HG03060 (cell line): Measurements from ENCODE around the gene LAD1.

Experiments used
- ATAC-seq: cut with Tn5 transposase; IDR thresholded peaks from one replicate; pipeline ENCODE4 v1.9.1; 2021; ENCODE audit warnings: low read depth, moderate number of reproducible peaks; ENCODE audit not compliant: unreplicated experiment

The LAD1 gene

DNA sequence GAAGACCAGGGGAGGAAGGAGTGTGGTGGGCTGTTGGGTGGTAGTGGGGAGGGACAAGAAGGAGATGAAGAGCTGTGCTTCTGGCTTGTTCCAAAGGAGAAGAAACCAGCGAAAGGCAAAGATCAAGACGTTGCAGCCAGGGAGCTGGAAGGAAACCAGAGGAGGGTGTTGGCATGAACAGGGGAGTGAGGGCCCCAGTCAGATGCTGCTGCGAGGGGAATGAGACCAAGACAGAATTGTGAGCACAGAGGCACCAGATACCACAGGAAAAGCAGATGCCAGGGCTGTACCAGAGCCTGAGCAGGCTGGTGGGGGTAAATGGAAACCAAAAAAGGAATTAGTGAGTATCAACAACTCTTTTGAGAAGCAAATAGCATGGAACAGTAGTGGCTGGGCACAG lies 6.0 kb downstream of the LAD1 start:
- no peak for ATAC-seq

DNA sequence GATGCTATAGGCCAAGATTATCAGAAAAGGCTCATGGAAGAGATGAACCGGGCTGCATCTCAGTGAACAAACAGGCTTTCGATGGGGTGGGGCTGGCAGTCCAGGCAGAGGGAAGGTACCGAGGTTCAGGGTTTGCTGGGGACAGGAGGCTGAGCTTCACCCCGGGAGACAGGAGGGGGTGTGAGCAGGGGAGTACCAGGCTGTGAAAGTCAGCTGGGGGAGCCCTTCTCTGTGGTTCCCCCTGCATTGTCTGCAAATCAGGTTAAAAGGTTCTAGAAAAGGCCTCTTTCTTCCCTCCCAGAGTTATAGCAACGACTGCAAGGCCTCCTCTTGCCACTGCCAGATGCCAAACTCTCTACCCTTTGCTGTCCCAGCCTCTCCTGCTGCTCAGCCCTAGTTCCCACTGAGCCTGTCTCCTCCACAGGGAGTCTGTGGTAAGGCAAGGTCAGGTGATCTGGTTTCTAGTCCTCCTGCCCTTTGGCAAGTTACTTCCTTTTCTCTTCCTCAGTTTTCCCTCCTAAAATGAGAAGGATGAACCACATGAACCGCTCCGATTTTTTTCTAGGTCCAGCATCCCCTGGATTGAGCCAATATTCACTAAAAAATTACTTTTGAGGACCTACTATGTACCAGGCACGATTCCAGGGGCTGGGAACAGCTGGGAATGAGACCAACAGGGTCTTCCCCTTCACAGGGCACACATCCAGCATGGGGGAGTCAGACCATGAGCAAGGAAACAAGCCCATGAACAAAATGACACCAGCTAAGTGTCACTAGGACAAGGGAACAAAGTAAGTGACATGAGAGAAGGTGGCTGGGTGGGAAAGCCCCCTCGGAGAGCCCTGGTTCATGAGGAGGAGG lies 7.2 kb downstream of the LAD1 start:
- ATAC-seq: no peak

DNA sequence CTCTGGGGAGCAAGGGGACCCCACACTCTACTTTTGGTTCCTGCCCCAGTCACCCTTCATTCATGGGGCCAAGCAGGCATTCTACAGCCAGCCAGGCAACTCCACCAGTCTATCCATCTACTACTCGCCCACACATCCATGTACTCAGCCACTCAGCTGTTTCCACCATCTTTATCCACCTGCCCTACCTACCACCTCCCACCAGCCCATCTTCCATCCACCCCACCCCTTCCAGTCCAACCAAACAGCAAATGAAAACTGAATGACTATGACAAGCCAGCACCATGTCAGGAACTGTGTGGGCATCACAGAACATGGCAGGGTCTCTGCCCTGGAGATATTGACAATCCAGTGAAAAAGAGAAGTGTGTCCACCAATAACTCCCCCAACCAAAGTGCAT lies 7.9 kb downstream of the LAD1 start:
- no peak for ATAC-seq

DNA sequence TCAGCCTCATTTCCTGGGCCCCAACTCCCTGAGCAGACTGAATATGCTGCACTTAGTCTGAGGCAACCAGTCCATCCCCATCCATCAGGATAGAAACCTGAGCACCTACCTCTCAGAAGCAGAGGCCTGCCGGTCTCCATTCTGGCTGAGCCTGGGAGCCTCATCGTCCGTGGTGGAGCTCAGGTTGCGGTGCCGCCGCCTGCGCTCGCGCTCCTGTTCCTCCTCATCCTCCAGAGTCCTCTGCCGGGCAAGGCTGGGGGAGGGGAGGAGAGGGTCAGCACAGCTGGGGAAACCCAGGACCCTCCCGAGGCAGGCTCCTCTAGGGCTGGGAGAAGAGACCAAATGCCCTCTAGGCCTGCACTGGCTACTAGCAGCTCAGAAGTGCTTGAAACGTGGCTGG lies 10.1 kb downstream of the LAD1 start:
- no peak for ATAC-seq

DNA sequence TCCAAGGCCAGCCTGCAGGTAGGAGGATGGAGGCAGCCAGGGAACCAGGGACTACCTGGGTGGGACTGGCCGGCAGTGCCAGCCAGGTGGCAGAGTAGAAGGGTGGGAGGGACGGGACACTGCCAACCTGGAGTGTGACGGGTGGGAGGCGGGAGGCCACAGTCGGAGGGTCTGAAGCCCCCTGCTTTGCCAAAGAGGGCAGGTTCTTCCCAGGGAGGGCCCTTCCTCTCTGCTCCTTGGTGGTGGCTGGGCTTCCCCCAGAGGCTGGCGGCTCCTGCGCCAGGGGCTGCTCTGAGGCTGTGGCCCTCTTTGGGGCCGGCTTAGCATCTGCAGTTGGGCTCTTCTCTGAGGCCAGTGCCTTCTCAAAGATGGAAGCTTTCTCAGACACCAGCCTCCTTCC lies 12.9 kb downstream of the LAD1 start:
- ATAC-seq: no peak

DNA sequence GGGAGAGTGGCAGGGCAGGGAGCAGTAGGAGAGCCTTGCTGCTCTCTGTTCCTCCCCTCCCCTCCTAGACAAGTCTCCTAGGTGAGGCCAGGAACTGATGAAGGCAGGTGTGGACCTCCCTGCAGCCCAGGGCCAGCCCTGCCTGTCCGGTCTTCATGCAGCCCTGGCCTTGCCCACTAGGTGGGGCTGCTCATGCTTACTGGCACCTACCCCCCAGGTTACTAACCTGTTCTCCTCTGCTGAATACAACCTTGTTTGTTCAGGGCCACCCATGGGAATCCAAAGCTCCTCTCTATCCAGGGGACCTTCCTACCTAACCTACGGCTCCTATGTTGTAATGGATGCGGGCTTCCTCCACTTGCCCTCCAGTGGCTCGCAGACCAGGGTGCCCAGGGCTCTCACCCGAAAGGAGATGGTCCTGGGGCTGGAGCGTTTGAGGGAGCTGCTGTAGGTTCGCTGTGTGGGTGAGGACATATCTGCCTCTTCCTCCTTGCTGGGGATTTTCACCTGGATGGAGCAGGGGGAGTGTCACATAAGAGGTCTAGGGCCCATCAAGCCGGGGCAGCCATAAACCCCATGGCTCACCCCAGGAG lies 13.7 kb downstream of the LAD1 start:
- ATAC-seq: no peak

DNA sequence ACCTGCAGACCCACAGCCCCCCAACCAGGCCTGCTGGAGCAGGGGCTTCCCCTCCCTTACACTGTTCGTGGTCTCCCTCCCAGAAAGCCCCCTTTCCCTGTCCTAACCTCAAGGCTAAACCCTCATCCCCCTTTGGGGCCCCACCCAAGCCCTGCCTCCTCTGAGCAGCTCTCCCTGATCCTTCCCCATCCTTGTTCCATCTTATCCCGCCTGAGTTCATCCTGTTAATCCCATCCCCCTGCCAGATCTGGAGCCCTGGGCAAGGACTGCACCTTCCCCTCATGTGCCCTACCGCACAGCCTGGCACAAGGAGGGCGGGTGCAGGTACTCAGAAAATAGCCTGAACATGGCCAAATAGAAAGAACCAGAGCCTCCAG lies 14.7 kb downstream of the LAD1 start:
- ATAC-seq: no peak

DNA sequence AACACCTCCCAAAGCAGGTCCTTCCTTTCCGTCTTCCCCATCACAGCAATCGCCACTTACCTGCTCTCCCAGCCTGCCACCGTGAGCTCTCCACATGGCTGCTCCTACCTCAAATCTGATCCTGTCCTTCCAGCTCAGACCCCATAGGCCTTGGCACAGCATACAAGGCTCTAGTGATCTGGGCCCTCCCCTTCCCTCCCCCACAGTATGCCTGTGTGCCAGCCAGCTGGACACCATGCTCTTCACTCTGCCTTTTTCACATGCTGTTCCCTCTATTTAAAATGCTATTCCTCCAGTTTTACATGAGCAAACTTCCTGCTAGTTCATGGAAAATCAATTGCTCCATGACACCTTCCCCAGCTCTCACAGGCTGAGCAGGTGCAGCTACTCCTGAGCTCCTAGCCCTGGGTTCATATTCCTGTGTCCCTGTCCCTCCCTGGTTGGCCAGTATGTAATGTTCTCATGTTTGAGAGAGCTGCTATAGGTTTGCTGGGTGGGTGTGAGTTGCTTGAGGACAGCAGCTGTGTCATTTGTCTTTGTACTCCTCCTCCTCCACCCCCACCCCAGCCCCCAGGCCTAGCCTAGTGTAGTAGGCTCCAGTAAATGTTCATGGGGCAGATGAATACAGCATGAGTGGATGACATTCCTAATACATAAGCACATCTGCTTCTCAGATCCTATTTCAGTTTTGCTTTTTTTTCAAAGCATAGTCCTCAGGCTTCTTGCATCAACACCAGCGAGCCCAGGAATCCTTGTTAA lies 15.3 kb downstream of the LAD1 start:
- ATAC-seq: no peak

DNA sequence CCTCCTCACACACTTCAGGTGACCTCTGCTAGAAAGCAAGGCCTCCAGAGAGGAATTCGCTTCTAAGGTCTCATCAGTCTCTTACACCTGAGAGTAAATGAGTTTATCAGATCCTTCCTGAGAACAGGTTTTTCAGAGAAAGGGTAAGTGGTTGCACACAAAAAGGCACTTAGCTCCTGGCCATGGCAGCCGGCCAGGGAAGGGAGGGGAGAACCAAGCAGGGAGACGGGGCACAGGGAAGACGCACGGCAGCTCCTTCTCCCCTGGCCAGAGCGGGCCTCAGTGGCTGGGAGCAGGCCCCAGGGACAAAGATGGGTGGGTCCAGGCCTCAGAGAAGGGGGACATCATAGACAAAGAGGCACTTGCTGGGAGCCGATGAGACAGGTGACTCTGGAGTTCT lies 18.0 kb downstream of the LAD1 start:
- ATAC-seq: no peak

DNA sequence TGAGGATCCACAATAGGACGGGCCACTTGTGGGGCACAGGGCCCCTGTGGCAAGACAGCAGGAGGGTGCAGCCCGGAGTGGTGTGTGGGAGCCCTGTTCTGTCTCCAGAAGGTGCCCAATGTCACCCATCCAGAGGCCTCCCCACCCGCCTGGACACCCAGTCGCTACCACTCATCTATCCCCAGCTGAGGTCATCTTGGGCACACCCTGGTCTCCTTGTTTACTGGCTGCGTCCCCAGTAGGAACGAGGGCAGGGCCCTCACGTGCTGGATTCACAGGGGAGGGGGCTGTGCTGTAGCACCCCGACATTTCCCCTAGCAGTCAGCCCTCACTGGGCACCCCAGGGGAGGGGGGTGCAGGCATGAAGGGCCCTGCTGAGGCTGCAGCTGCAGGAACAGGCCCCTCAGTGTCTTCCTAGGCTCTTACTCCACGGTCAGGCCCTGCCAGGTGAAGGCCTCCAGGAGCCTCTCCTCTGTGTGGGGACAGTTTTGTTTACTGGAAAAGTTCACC lies 19.3 kb downstream of the LAD1 start:
- ATAC-seq: no peak

DNA sequence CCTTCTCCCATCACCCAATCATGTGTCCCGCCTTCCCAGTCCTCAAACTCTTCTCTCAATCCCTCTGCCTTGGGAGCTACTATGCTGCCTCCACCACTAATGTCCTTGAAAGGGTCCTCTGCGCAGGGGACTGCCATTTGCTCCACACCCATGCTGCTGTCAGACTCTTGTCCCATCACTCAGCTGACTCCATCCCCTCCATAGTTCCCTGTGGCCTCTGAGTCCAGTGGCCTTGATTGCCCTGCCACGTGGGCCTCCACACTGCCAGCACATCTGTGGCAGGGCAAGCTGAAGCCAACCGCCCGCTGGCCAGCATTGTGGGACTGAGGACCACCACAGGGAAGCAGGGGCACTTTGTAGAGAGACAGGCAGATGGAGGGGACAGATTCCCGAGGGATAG lies 20.3 kb downstream of the LAD1 start:
- no peak for ATAC-seq

DNA sequence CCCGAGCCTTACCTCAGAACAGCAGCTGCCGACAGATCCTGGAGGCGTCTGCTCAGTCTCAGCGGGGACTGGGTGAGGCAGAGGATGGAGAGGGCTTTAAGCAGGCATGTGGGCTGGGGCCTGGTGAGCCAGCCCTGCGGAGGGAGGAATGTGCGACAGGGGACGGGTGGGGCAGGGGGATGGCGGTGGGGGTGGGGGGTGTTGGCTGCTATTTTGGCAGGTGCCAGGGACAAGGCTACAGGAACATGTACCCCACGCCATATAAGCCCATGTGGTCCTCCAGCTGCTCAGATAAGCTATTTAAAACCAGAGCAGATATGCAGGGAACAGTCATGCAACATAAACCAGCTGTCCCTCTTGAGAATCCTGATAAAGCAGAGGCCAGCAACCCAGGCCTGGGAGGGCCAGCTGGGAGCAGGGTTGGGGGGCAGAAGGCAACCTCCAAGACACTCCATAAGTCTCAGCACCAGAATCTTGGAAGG lies 21.5 kb downstream of the LAD1 start, which contains the start of gene TNNT2:
TNNT2 (minus strand) TSS at position 70 of the 482 bp plus-strand sequence. CDS start 4,426 bp downstream, outside the sequence.
- no peak for ATAC-seq

DNA sequence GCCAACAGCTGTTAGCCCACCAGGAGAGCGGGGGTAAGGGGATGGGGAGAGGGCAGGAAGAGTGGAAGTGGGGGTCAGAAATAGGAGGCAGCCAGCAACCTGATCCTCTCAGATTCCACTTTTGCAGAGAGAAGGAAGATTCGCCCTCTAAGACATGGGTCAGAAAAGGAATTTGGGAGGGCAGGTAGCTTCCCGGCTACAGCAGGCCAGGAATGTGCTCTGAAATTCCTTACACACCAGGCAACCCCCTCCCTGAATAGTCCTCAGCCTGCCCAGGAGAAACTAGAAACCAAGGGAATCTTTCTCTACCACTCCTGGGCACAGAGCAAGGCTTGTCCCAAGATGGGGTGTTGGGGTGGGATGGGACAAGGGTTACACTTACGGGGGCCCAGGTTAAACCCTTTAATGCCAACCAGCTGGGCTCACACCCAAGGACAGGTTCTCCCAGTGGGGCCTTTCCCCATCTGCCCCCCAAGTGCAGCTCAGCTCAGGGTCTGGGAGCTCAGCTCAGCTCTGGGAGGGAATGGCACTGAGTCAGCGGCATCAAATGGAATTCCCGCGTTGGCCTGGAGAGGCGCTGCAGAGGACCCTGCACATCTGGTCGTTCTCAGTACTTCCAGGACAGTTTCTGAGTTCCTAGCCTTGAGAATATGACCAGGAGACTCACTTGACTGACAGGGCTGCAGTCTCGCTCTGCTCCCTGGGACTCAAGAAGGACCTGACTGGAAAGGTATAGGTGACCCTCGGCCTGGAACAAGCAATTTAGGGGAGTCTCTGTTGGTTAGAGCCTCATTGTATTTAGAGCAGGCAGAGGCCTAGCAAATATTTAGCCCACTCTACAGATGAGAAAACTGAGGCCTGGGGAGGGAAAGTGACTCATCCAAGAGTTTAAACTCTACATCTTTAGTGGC lies 22.4 kb downstream of the LAD1 start:
- no peak for ATAC-seq

DNA sequence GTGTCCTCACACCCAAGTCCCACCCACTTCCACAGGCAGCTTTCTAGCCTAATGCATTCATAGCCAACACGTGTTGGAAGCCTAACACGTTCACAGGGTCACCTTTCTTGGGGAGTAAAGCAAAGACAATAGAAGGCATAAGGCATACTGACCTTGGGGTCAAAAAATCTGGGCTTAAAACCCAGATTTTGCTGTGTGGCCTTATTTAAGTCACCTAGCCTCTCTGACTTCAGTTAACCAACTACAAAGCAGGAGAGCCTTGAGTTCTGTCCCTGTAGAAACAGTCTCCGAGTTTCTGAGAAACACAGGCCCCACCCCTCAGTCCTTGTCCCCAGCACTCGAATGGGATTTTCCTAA lies 23.0 kb downstream of the LAD1 start:
- ATAC-seq: no peak

DNA sequence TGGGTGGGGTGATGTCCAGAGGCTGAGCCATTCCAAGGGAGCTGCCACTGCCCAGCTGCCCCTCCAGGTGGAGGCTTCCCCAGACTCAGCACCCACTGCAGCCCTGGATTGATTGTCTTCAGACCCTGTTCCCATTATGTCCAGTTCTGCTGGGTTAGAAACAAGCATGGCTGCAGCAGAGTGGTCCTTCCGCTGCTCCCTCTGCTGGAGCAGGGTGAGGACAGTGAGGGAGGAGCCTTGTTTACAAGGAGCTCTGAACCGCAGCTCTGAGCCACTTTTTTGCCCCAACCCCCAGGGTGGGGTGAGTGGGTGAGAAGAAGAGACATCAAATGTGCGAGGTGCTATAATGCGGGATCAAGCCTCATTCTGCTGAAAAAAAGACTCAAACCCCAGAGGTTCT lies 24.0 kb downstream of the LAD1 start:
- ATAC-seq: no peak

DNA sequence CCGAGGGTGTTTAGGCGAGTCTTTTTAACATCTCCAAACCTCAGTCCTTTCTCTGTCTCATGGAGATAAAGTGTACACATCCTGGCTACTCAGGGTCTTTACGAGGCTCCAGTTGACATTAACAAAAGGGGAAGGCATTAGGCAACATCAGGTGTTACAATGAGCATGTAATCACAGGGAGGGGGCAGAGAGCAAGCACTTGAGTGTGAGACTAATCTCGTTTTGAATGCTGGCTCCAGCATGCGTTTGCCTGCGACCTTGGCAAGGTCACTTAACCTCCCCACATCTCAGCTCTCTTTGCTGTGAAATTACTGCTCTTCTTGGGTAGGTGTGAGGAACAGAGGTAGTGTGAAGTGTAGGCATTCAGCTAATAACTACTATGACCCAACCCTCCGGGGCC lies 24.8 kb downstream of the LAD1 start:
- ATAC-seq: no peak

DNA sequence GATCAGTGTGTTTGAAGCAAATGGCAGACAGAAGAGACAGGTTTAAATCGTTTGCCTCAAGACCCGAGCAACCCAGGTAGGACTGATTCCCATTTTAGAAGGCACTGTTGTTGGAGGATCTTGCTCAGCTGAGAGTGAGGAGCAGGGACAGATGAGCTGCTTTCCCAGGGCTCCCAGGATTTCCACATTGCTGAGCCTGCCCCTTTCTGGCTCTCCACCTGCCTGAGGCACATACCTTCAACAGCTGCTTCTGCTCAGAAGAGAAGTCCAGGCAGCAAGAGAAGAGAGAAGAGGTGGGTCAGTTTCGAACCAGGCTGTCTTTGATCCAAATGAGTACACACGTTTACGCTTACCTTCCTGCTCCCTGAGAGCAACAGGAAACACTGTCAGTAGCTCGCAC lies 27.3 kb downstream of the LAD1 start:
- ATAC-seq: no peak

DNA sequence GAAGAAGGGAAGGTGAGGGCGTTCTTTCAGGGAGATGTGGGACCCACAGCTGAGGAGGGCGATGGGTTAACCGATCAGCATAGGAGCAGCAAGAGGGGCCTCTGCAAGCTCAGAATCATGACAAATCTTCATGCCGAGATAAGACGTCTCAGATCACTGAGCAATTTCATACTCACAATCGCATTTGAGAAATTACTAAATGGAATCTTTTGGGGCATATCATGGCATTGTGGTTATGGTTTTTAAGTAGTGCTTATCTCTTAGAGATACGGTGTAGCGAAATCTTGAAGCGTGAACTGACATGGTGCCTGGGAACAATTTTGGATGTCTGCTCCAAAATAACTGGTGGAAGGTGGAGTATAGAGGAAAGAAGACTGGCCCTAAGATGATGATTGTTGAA lies 27.8 kb downstream of the LAD1 start:
- no peak for ATAC-seq

DNA sequence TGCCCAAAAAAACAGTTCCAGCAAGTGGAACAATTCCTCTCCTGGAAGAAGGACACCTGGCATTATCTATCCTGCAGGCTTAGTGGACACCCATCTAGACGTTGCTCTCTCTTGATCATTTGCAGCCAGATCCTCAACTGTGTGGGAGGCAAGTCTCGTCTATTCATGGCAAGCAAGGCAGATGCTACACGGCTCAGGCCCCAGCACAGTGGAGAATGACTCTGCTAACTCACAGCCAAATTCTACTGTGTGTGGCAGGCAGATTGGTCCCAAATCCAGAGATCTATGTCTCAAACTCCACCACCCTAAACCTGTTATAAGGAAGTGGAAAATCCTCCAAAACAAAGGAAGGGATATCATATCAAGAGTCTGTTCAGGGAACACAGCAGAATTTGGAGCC lies 28.6 kb downstream of the LAD1 start:
- no peak for ATAC-seq

DNA sequence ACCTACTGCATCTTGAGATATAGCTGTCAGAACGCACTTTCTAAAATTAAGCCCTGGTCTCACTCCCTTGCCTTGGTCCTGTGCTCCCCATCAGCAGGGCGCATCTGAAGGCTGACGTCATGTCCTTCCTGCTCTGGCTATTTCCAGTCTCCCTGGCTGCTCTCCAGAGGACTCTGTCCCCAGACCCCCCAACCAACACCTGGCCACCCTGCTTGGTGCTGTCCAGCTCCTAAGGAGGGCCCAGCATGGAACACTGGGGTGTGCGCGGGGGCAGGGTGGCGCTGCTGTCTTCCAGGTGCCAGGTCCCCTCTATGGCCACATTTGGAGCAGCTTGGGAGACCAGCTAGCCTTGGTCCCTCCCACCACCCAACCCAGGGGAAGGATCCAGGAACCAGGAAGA lies 29.9 kb downstream of the LAD1 start:
- no peak for ATAC-seq
